K562 (cell line): ENCODE results near the gene MINDY4. TPM values are rescaled to one million over a fixed set of nuclear protein-coding genes. Genes with fewer than 3 reads are reported as not detected.

ENCODE experiments used
- ATAC-seq: fragments of 200-7000 bp; cut with Tn5 transposase; 3 replicates; pipeline ENCODE4 v1.9.1; 2020; ENCODE audit warnings: moderate library complexity
- BruUV-seq: library from RNA; stranded (reverse); fragments of 400-500 nt; replicated peaks from 2 replicates; lab custom pipeline; 2021; lab: Mats Ljungman, UMichigan
- CTCF ChIA-PET: fragments of 300-600 bp; formaldehyde crosslinking; extraction: SDS; loops from one replicate; lab custom pipeline; 2021; ENCODE audit warnings: low intra/inter-chr PET ratio; lab: Yijun Ruan, JAX
- POLR2A ChIA-PET: fragments of 300-600, 350-650 bp; sonication (Branson Sonifier 250); formaldehyde crosslinking; extraction: SDS; loops from one replicate; lab custom pipeline; 2021; ENCODE audit warnings: antibody characterized with exemption, inconsistent platforms; lab: Yijun Ruan, JAX
- DNase-seq, 4 experiments: peaks; one replicate each; pipeline versions ENCODE4 v3.0.0 to v3.0.0-alpha.2; 2011 to 2018; ENCODE audit warnings: low spot score in 3 of 4, mixed read lengths in 3 of 4; ENCODE audit errors: extremely low read depth in 1 of 4
- FAIRE-seq: peaks from 2 replicates; lab custom pipeline; 2011; peaks lifted over from hg19 to GRCh38; lab: Jason Lieb, UNC
- H2AFZ ChIP-seq: 2 replicates; pipeline ENCODE4 v1.6.0; 2011; ENCODE audit warnings: low read depth, low read length, control low read depth, inconsistent platforms
- H3K27ac ChIP-seq: fragments of 200-600 bp; 3 replicates; pipeline ENCODE4 v1.8.0; 2011; ENCODE audit warnings: low read depth, mild to moderate bottlenecking, control low read depth, inconsistent platforms, low read length, moderate library complexity, mixed read lengths; ENCODE audit errors: extremely low read depth
- H3K27me3 ChIP-seq, 2 experiments: fragments of 300-600 bp in 1 of 2; 2 replicates in 1 of 2; 3 replicates in 1 of 2; pipeline versions ENCODE4 v1.6.0 to v1.8.0; 2011; ENCODE audit warnings: inconsistent platforms in 2 of 2, low read length in 2 of 2, mild to moderate bottlenecking in 1 of 2, mixed read lengths in 1 of 2, moderate library complexity in 1 of 2; ENCODE audit not compliant: control insufficient read depth in 2 of 2, insufficient read depth in 2 of 2
- H3K36me3 ChIP-seq: fragments of 300-600 bp; 3 replicates; pipeline ENCODE4 v1.8.0; 2011; ENCODE audit warnings: mild to moderate bottlenecking, low read length, inconsistent platforms; ENCODE audit not compliant: control insufficient read depth, insufficient read depth
- H3K4me1 ChIP-seq, 2 experiments: fragments of 200-600 bp in 1 of 2; replicated peaks in 1 of 2; 2 replicates in 1 of 2; 3 replicates in 1 of 2; pipeline versions ENCODE4 v1.5.1 to v1.8.0; 2011; ENCODE audit warnings: inconsistent platforms in 2 of 2, low read length in 2 of 2, mild to moderate bottlenecking in 1 of 2, mixed read lengths in 1 of 2, moderate library complexity in 1 of 2; ENCODE audit not compliant: control insufficient read depth in 2 of 2, insufficient read depth in 2 of 2
- H3K4me2 ChIP-seq: 2 replicates; pipeline ENCODE4 v1.6.1; 2011; ENCODE audit warnings: low read length, control low read depth, inconsistent platforms, mixed read lengths; ENCODE audit not compliant: insufficient read depth
- H3K4me3 ChIP-seq: fragments of 200-600 bp; sonication (generic), shearing (Covaris generic); 2 replicates; pipeline ENCODE4 v1.5.1; 2016; ENCODE audit warnings: control low read depth, inconsistent platforms
- H3K79me2 ChIP-seq: fragments of 200-600 bp; 3 replicates; pipeline ENCODE4 v1.8.0; 2011; ENCODE audit warnings: low read length, inconsistent platforms; ENCODE audit not compliant: control insufficient read depth, insufficient read depth
- H3K9ac ChIP-seq, 2 experiments: 2 replicates each; pipeline versions ENCODE4 v1.6.0 to v1.6.1; 2011; ENCODE audit warnings: low read depth in 2 of 2, low read length in 2 of 2, control low read depth in 1 of 2, inconsistent platforms in 1 of 2, mild to moderate bottlenecking in 1 of 2, mixed read lengths in 1 of 2; ENCODE audit not compliant: insufficient read depth in 1 of 2
- H3K9me1 ChIP-seq: one replicate; pipeline ENCODE4 v1.6.0; 2011; ENCODE audit warnings: inconsistent platforms, mild to moderate bottlenecking, low read length, moderate library complexity; ENCODE audit not compliant: control insufficient read depth, insufficient read depth
- H3K9me3 ChIP-seq: replicated peaks from 2 replicates; pipeline ENCODE4 v1.5.1; 2011; ENCODE audit warnings: low read depth, low read length, inconsistent platforms; ENCODE audit not compliant: control insufficient read depth, insufficient read depth
- H4K20me1 ChIP-seq: replicated peaks from 2 replicates; pipeline ENCODE4 v1.6.1; 2011; ENCODE audit warnings: low read length, inconsistent platforms, mixed read lengths; ENCODE audit not compliant: control insufficient read depth, insufficient read depth
- ATF4 ChIP-seq: fragments of 450-650 bp; formaldehyde crosslinking; IDR thresholded peaks from 2 replicates; pipeline ENCODE4 v1.4.0; 2022; ENCODE audit warnings: mild to moderate bottlenecking, moderate library complexity
- CHD2 ChIP-seq: IDR thresholded peaks from 2 replicates; pipeline ENCODE4 v1.6.1; 2011; ENCODE audit warnings: low read depth, low read length
- ETV1 ChIP-seq: fragments of 450-650 bp; conservative IDR thresholded peaks from 2 replicates; pipeline ENCODE4 v1.6.1; 2016; ENCODE audit warnings: missing genetic modification characterization, control low read depth, low read depth, missing compliant biosample characterization
- GABPB2 ChIP-seq: fragments of 250-450 bp; sonication (Bioruptor Pico); conservative IDR thresholded peaks from 2 replicates; pipeline ENCODE4 v1.5.1; 2021; ENCODE audit warnings: mild to moderate bottlenecking
- GTF2A2 ChIP-seq: IDR thresholded peaks from 2 replicates; pipeline ENCODE4 v1.6.1; 2016; ENCODE audit warnings: mild to moderate bottlenecking, missing genetic modification characterization, missing compliant biosample characterization
- JUNB ChIP-seq: fragments of 450-650 bp; formaldehyde crosslinking; conservative IDR thresholded peaks from 2 replicates; pipeline ENCODE4 v1.4.0; 2020; ENCODE audit warnings: mild to moderate bottlenecking
- MXD1 ChIP-seq: fragments of 250-450 bp; sonication (Bioruptor Pico); IDR thresholded peaks from 2 replicates; pipeline ENCODE4 v1.8.0; 2021; ENCODE audit warnings: borderline replicate concordance, mild to moderate bottlenecking, moderate library complexity; ENCODE audit not compliant: poor library complexity, severe bottlenecking
- NFE2 ChIP-seq: IDR thresholded peaks from 2 replicates; pipeline ENCODE4 v1.6.1; 2014; ENCODE audit warnings: antibody characterized with exemption, low read depth
- PKNOX1 ChIP-seq: fragments of 450-650 bp; IDR thresholded peaks from 2 replicates; pipeline ENCODE4 v1.6.1; 2016
- RBBP5 ChIP-seq: fragments of 200-600 bp; sonication (generic); IDR thresholded peaks from 2 replicates; pipeline ENCODE4 v1.6.1; 2012; ENCODE audit warnings: borderline replicate concordance, mild to moderate bottlenecking, low read length, control low read depth, inconsistent platforms; ENCODE audit not compliant: insufficient read depth, poor library complexity, severe bottlenecking
- RBM17 ChIP-seq: fragments of 200-400 bp; formaldehyde crosslinking; IDR thresholded peaks from 2 replicates; pipeline ENCODE4 v1.6.1; 2017; ENCODE audit warnings: low read depth, mild to moderate bottlenecking, low read length, borderline replicate concordance
- SRF ChIP-seq, 2 experiments: fragments of 250-450, 450-650 bp in 1 of 2; sonication (Bioruptor Pico) in 1 of 2; sonication (generic) in 1 of 2; formaldehyde crosslinking; IDR thresholded peaks; 2 replicates each; pipeline versions ENCODE4 v1.5.0 to v1.5.1; 2020 to 2022; ENCODE audit warnings: mild to moderate bottlenecking in 1 of 2, missing genetic modification reagents in 1 of 2
- TBL1XR1 ChIP-seq, 2 experiments: IDR thresholded peaks; 2 replicates each; pipeline ENCODE4 v1.6.1; 2012; ENCODE audit warnings: improper control_type of control experiment in 2 of 2, low read length in 2 of 2, mild to moderate bottlenecking in 1 of 2
- ZNF24 ChIP-seq: fragments of 450-650 bp; IDR thresholded peaks from 2 replicates; pipeline ENCODE4 v1.6.1; 2016
- WGBS: fragments of 100-300 bp; shearing (Covaris generic); methylation state at CpG from one replicate; pipeline ENCODE4 v1.1.6; 2016; ENCODE audit warnings: low coverage, mixed read lengths; ENCODE audit not compliant: insufficient coverage; ENCODE audit errors: missing lambda C conversion rate; 5-methylcytosine and 5-hydroxymethylcytosine counted together
- in situ Hi-C: fragments of 300-500 bp; cut with MboI; formaldehyde crosslinking; loops from 4 replicates; pipeline ENCODE4 v1.15.0; 2018; ENCODE audit warnings: inconsistent platforms, mixed read lengths
- intact Hi-C: fragments of 100-400 bp; cut with micrococcal nuclease; formaldehyde crosslinking; loops from 2 replicates; pipeline ENCODE4 v1.14.2; 2022
- polyA plus RNA-seq, 8 experiments: library from polyadenylated mRNA; depleted of rRNA in 4 of 8; stranded (reverse) in 5 of 8; unstranded in 3 of 8; fragments of >200 nt; fragmentation: Nextera tagmentation in 2 of 8; fragmentation: Illumina TruSeq in 1 of 8; extraction: Ambion mirVana in 2 of 8; extraction: Trizol in 1 of 8; gene quantifications; 2 replicates each; pipeline versions ENCODE4 v1.2.1 to v1.2.3, GENCODE V29; 2011 to 2014; ENCODE audit warnings: inconsistent platforms in 1 of 8, missing spikeins in 1 of 8
- total RNA-seq, 7 experiments: library from RNA; depleted of rRNA in 6 of 7; stranded (reverse); fragments of >200 nt in 6 of 7; fragmentation: Illumina TruSeq in 2 of 7; extraction: Trizol in 2 of 7; gene quantifications; 2 replicates each; pipeline versions ENCODE4 v1.2.1 to v1.2.3, GENCODE V29; 2011 to 2021; ENCODE audit warnings: low replicate concordance in 1 of 7

Gene MINDY4
- total and polyA plus RNA-seq, 9 of the 15 experiments (the other 6 are each of a cell fraction or from before 2014, with no cell fraction given) = 2.1 to 16.7 (median 11.0) TPM

- in situ Hi-C loops = no loop called here
- Histone ChIP-seq H3K36me3 (no peaks in the 10 kb centered on the region), H3K4me2 (no peak overlapping the region), H3K9me1 (no peaks in the 10 kb centered on the region), H3K79me2 (no peaks in the 10 kb centered on the region), H3K9me3 (no peaks in the 10 kb centered on the region), H3K27me3 (no peaks in the 10 kb centered on the region), H4K20me1 (no peaks in the 10 kb centered on the region), H3K27ac (no peak overlapping the region), H3K9ac (no peak overlapping the region), H2AFZ (no peak overlapping the region), H3K4me3 (no peak overlapping the region), H3K4me1 (peaks cover 0 to 30% of the 10 kb centered on the region in 2 experiments; a peak in 3 of 5 replicates)
- intact Hi-C loops = no loop called here
- POLR2A ChIA-PET = interaction anchor here (0.6 kb wide), 1 partner anchor 70 kb away, joined by 3 read pairs; no protein-coding TSS in a partner anchor
- CTCF ChIA-PET = no interaction called here
- FAIRE-seq (no peak), DNase-seq (no peak), ATAC-seq (no peak)
- no TSS peak for BruUV-seq
- WGBS = 6% methylated on average over 3 of the region's 3 CpGs
- TF ChIP-seq TBL1XR1 (IDR thresholded peaks at IDR 0.05; ENCODE audit: low read length in 2 of 2) (no peak), PKNOX1 (no peak), ZNF24 (no peak), SRF (CRISPR knock-in tag; IDR thresholded peaks at IDR 0.05) (no peak), MXD1 (CRISPR knock-in tag) (no peak), ATF4 (CRISPR knock-in tag) (no peak), CHD2 (no peak), GABPB2 (CRISPR knock-in tag) (no peak), RBM17 (no peak), JUNB (no peak), GTF2A2 (tag) (no peak), NFE2 (no peak), ETV1 (no peak), RBBP5 (no peak)
Measured at GRCh38 chr7:30937416-30937815, 166.2 kb downstream of the MINDY4 start.
